Mesothelial cell of epicardium (in vitro differentiated cells): ENCODE measurements around the gene RAP1A. TPM values are rescaled to one million over a fixed set of nuclear protein-coding genes. Genes with fewer than 3 reads are reported as not detected.

Source experiments
- DNase-seq, 2 experiments: peaks; one replicate each; pipeline ENCODE4 v3.0.0; 2021; ENCODE audit warnings: low spot score in 2 of 2; ENCODE audit not compliant: unreplicated experiment in 2 of 2
- H3K27ac Mint-ChIP-seq: 2 replicates; pipeline ENCODE4 v1.8.0; 2021; ENCODE audit warnings: mixed read lengths
- H3K27me3 Mint-ChIP-seq: 2 replicates; pipeline ENCODE4 v1.8.0; 2021; ENCODE audit warnings: low read depth, mixed read lengths
- H3K36me3 Mint-ChIP-seq: 2 replicates; pipeline ENCODE4 v1.8.0; 2021; ENCODE audit warnings: mixed read lengths
- H3K4me1 Mint-ChIP-seq: 2 replicates; pipeline ENCODE4 v1.8.0; 2021; ENCODE audit warnings: mixed read lengths
- H3K4me3 Mint-ChIP-seq: 2 replicates; pipeline ENCODE4 v1.8.0; 2021; ENCODE audit warnings: mild to moderate bottlenecking, moderate library complexity, mixed read lengths
- H3K9me3 Mint-ChIP-seq: 2 replicates; pipeline ENCODE4 v1.8.0; 2021; ENCODE audit warnings: mixed read lengths
- total RNA-seq: library from RNA; stranded (reverse); gene quantifications from 3 replicates; pipeline ENCODE4 v1.2.1, GENCODE V29; 2021
- TF ChIP-seq, protein P1 (sequence below): fragments of 200-600 bp; sonication (generic); IDR thresholded peaks from one replicate; pipeline ENCODE4 v1.5.0; 2021; ENCODE audit warnings: antibody characterized with exemption; ENCODE audit not compliant: unreplicated experiment

The RAP1A gene
- total RNA-seq, 1 donor from 2014 or later = 28.3 TPM

- H3K27ac Mint-ChIP-seq = no peak overlapping the region
- H3K27me3 Mint-ChIP-seq = no peaks in the 10 kb centered on the region
- H3K9me3 Mint-ChIP-seq = no peaks in the 10 kb centered on the region
- no peak overlapping the region for H3K4me3 Mint-ChIP-seq
- no peak for DNase-seq
- TF ChIP-seq, protein P1, sequence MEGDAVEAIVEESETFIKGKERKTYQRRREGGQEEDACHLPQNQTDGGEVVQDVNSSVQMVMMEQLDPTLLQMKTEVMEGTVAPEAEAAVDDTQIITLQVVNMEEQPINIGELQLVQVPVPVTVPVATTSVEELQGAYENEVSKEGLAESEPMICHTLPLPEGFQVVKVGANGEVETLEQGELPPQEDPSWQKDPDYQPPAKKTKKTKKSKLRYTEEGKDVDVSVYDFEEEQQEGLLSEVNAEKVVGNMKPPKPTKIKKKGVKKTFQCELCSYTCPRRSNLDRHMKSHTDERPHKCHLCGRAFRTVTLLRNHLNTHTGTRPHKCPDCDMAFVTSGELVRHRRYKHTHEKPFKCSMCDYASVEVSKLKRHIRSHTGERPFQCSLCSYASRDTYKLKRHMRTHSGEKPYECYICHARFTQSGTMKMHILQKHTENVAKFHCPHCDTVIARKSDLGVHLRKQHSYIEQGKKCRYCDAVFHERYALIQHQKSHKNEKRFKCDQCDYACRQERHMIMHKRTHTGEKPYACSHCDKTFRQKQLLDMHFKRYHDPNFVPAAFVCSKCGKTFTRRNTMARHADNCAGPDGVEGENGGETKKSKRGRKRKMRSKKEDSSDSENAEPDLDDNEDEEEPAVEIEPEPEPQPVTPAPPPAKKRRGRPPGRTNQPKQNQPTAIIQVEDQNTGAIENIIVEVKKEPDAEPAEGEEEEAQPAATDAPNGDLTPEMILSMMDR = no peak
- H3K36me3 Mint-ChIP-seq = no peaks in the 10 kb centered on the region
- peaks cover 11% of the 10 kb centered on the region for H3K4me1 Mint-ChIP-seq
These were observed 34.0 kb upstream of the RAP1A start for GRCh38 chr1:111585447-111586086.

- H3K4me1 Mint-ChIP-seq = peaks cover 11% of the 10 kb centered on the region
- H3K9me3 Mint-ChIP-seq = no peaks in the 10 kb centered on the region
- DNase-seq = no peak
- H3K27ac Mint-ChIP-seq = no peak overlapping the region
- TF ChIP-seq, protein P1 = no peak
- H3K36me3 Mint-ChIP-seq = no peaks in the 10 kb centered on the region
- H3K27me3 Mint-ChIP-seq = no peaks in the 10 kb centered on the region
- no peak overlapping the region for H3K4me3 Mint-ChIP-seq
These were observed 33.5 kb upstream of the RAP1A start for GRCh38 chr1:111586112-111586511.

- no peaks in the 10 kb centered on the region for H3K36me3 Mint-ChIP-seq
- no peaks in the 10 kb centered on the region for H3K27me3 Mint-ChIP-seq
- TF ChIP-seq, protein P1 = no peak
- peaks cover 19% of the 10 kb centered on the region for H3K4me1 Mint-ChIP-seq
- no peak overlapping the region for H3K4me3 Mint-ChIP-seq
- H3K27ac Mint-ChIP-seq = no peak overlapping the region
- H3K9me3 Mint-ChIP-seq = no peaks in the 10 kb centered on the region
- DNase-seq = no peak
These were observed 31.9 kb upstream of the RAP1A start for GRCh38 chr1:111587509-111588174.

GRCh38 chr1:111591937-111592336 lies 27.7 kb upstream of the RAP1A start:
- Mint-ChIP-seq H3K4me3 (no peak overlapping the region), H3K9me3 (no peaks in the 10 kb centered on the region), H3K27me3 (no peaks in the 10 kb centered on the region), H3K4me1 (peaks cover 20% of the 10 kb centered on the region), H3K27ac (no peak overlapping the region), H3K36me3 (no peaks in the 10 kb centered on the region)
- DNase-seq = no peak
- TF ChIP-seq, protein P1 = no peak

- Mint-ChIP-seq H3K4me3 (no peak overlapping the region), H3K4me1 (peaks cover 20% of the 10 kb centered on the region)
- DNase-seq = no peak
These were observed 26.9 kb upstream of the RAP1A start for GRCh38 chr1:111592389-111593361.

More at GRCh38 chr1:111592389-111593361, 26.9 kb upstream of the RAP1A start:
- H3K9me3 Mint-ChIP-seq = no peaks in the 10 kb centered on the region
- H3K27ac Mint-ChIP-seq = peak overlapping the region; percentile 68
- TF ChIP-seq, protein P1 = no peak
- no peaks in the 10 kb centered on the region for H3K36me3 Mint-ChIP-seq
- no peaks in the 10 kb centered on the region for H3K27me3 Mint-ChIP-seq
